Measurements from ENCODE around the gene FSIP1. TPM values are rescaled to one million over a fixed set of nuclear protein-coding genes. Genes with fewer than 3 reads are reported as not detected.

The FSIP1 gene
- total RNA-seq, 2 donors from 2014 or later = 0.77 to 1.7 TPM

DNA sequence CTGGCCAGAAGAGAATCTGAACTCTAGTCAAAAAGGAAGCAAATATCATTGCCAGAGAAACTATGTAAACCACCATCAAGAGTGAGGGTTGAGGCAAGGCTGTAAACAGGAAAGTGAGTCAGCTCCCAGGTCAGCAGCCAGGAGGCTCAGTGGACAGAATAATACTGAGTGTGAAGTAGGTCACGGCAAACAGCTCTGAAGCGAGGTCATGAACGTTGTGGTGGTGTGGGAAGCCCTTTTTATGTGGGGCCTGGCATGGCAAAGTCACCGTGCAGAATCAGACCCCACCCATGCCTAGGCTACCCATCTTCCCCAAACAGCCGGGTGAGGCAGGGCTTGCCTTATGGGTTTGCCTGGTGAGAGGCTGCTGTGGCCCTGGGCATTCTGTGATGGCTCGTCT is 157.8 kb downstream of the FSIP1 start:
- no peak for DNase-seq
- Mint-ChIP-seq H3K4me1 (peaks cover 10% of the 10 kb centered on the region), H3K9me3 (peaks cover 14% of the 10 kb centered on the region), H3K4me3 (no peak overlapping the region), H3K27me3 (ENCODE audit: insufficient read depth) (no peaks in the 10 kb centered on the region), H3K27ac (no peak overlapping the region), H3K36me3 (ENCODE audit: low read depth) (no peaks in the 10 kb centered on the region)
- Histone ChIP-seq H3K9ac (ENCODE audit: extremely low read depth, low read length, poor library complexity, severe bottlenecking) (no peak overlapping the region), H3K9me3 (ENCODE audit: control insufficient read depth, low read length) (peaks cover 16% of the 10 kb centered on the region), H3K27me3 (ENCODE audit: control insufficient read depth, insufficient read depth, low read length, poor library complexity, severe bottlenecking) (no peaks in the 10 kb centered on the region), H3K36me3 (ENCODE audit: control insufficient read depth, insufficient read depth, low read length) (no peaks in the 10 kb centered on the region), H3K4me1 (ENCODE audit: control insufficient read depth, insufficient read depth, low read length) (no peaks in the 10 kb centered on the region), H3K27ac (ENCODE audit: low read depth, low read length) (no peak overlapping the region), H3K4me3 (ENCODE audit: low read length) (no peak overlapping the region)
- 80 to 95% methylated on average over 1 to 6 of the region's 6 CpGs for WGBS, 2 experiments (ENCODE audit: insufficient coverage in 1 of 2, insufficient read length in 1 of 2)
- TF ChIP-seq, protein P1, sequence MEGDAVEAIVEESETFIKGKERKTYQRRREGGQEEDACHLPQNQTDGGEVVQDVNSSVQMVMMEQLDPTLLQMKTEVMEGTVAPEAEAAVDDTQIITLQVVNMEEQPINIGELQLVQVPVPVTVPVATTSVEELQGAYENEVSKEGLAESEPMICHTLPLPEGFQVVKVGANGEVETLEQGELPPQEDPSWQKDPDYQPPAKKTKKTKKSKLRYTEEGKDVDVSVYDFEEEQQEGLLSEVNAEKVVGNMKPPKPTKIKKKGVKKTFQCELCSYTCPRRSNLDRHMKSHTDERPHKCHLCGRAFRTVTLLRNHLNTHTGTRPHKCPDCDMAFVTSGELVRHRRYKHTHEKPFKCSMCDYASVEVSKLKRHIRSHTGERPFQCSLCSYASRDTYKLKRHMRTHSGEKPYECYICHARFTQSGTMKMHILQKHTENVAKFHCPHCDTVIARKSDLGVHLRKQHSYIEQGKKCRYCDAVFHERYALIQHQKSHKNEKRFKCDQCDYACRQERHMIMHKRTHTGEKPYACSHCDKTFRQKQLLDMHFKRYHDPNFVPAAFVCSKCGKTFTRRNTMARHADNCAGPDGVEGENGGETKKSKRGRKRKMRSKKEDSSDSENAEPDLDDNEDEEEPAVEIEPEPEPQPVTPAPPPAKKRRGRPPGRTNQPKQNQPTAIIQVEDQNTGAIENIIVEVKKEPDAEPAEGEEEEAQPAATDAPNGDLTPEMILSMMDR (conservative IDR thresholded peaks at IDR 0.05) = no peak

DNA sequence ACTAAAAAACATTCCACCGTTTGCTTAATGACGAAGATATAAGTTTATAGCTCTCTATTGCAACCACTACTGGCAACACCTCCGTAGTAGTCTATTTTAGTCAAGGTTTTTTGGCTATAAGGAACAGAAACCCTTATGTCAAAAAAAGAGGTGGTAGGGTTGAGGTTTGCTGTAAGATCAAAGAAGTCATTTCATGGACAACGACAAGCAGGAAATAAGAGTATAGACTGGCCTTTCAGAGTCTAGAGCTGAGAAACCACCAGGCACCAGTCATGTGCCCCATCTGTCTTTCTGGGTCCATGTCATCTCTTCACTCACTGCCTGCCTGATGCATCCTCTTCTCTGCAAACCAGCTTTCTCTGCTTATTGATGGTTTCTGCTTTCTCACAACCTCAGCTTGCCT is 159.1 kb downstream of the FSIP1 start:
- no peak for DNase-seq
- Mint-ChIP-seq H3K27ac (no peak overlapping the region), H3K27me3 (ENCODE audit: insufficient read depth) (no peaks in the 10 kb centered on the region), H3K36me3 (ENCODE audit: low read depth) (no peaks in the 10 kb centered on the region), H3K4me1 (peaks cover 10% of the 10 kb centered on the region), H3K4me3 (no peak overlapping the region), H3K9me3 (peaks cover 14% of the 10 kb centered on the region)
- 94 to 100% methylated on average over 4 of the region's 4 CpGs for WGBS, 2 experiments (ENCODE audit: insufficient coverage in 1 of 2, insufficient read length in 1 of 2)
- H3K4me3 ChIP-seq (ENCODE audit: low read length) = no peak overlapping the region
- H3K4me1 ChIP-seq (ENCODE audit: control insufficient read depth, insufficient read depth, low read length) = no peaks in the 10 kb centered on the region
- no peak overlapping the region for H3K9ac ChIP-seq (ENCODE audit: extremely low read depth, low read length, poor library complexity, severe bottlenecking)
- no peaks in the 10 kb centered on the region for H3K36me3 ChIP-seq (ENCODE audit: control insufficient read depth, insufficient read depth, low read length)
- H3K27ac ChIP-seq (ENCODE audit: low read depth, low read length) = no peak overlapping the region
- TF ChIP-seq, protein P1 (conservative IDR thresholded peaks at IDR 0.05) = no peak
- H3K9me3 ChIP-seq (ENCODE audit: control insufficient read depth, low read length) = peaks cover 16% of the 10 kb centered on the region
- H3K27me3 ChIP-seq (ENCODE audit: control insufficient read depth, insufficient read depth, low read length, poor library complexity, severe bottlenecking) = no peaks in the 10 kb centered on the region

GRCh38 chr15:39622660-39623516 is 159.8 kb downstream of the FSIP1 start:
- Mint-ChIP-seq H3K4me1 (peaks cover 6% of the 10 kb centered on the region), H3K4me3 (no peak overlapping the region), H3K27me3 (ENCODE audit: insufficient read depth) (no peaks in the 10 kb centered on the region), H3K9me3 (peaks cover 14% of the 10 kb centered on the region), H3K36me3 (ENCODE audit: low read depth) (no peaks in the 10 kb centered on the region), H3K27ac (no peak overlapping the region)
- no peaks in the 10 kb centered on the region for H3K4me1 ChIP-seq (ENCODE audit: control insufficient read depth, insufficient read depth, low read length)
- TF ChIP-seq, protein P1 (conservative IDR thresholded peaks at IDR 0.05) = no peak
- H3K36me3 ChIP-seq (ENCODE audit: control insufficient read depth, insufficient read depth, low read length) = no peaks in the 10 kb centered on the region
- no peak overlapping the region for H3K4me3 ChIP-seq (ENCODE audit: low read length)
- H3K9me3 ChIP-seq (ENCODE audit: control insufficient read depth, low read length) = peaks cover 16% of the 10 kb centered on the region
- H3K27ac ChIP-seq (ENCODE audit: low read depth, low read length) = no peak overlapping the region
- no peak overlapping the region for H3K9ac ChIP-seq (ENCODE audit: extremely low read depth, low read length, poor library complexity, severe bottlenecking)
- 88 to 93% methylated on average over 3 to 5 of the region's 6 CpGs for WGBS, 2 experiments (ENCODE audit: insufficient coverage in 1 of 2, insufficient read length in 1 of 2)
- DNase-seq = no peak
- H3K27me3 ChIP-seq (ENCODE audit: control insufficient read depth, insufficient read depth, low read length, poor library complexity, severe bottlenecking) = no peaks in the 10 kb centered on the region
